ENCODE results near the gene OR5B3. TPM values are rescaled to one million over a fixed set of nuclear protein-coding genes. Genes with fewer than 3 reads are reported as not detected.
"Not testable (repeated sequence)": the region's sequence is repeated elsewhere in the genome, so short reads cannot be mapped to it uniquely, and the experiment has no call there.

Gene OR5B3
- total and polyA plus RNA-seq, 2 donors, result not detected

DNA sequence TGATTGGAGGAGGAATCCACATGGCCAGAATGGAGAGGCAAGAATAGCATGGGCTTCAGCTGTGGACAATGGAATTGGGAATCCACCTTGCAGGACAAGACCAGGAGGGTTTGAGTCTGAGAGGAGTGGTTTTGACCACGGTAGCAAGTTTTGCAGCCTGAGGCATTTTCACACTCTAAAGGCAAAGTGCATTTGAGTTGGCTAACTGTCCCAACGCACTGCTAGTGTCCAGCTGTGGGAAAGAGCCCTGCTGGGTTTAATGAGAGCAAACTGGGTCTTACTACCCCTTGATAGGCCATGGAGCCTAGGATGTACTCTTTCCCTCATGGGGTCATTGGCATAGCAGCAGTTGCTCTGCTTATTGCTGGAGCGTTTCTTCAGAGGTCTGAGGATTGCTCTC lies 21.3 kb upstream of the OR5B3 start, which contains the start of gene OR5B2:
Gene OR5B2 (minus strand): TSS at position 101 of the 400 bp plus-strand sequence. CDS start 4,860 bp downstream, outside the sequence.
- WGBS, result 81% methylated on average over 3 of the region's 3 CpGs
- DNase-seq (ENCODE audit: low read depth in 6 of 9, low spot score in 9 of 9), result no peak
- Histone ChIP-seq H3K9me3 (ENCODE audit: control insufficient read depth in 2 of 2, insufficient read depth in 1 of 2, low read length in 1 of 2) (no peaks in the 10 kb centered on the region), H3K4me3 (ENCODE audit: low read length in 2 of 2) (no peak within 1 kb of the TSS), H3K27me3 (ENCODE audit: control insufficient read depth in 2 of 2, insufficient read depth in 1 of 2, low read length in 1 of 2) (no peaks in the 10 kb centered on the region), H3K27ac (ENCODE audit: low read depth in 1 of 2, low read length in 1 of 2) (no peak within 1 kb of the TSS), H3K36me3 (ENCODE audit: control insufficient read depth in 2 of 2, insufficient read depth in 2 of 2, low read length in 1 of 2) (no peaks in the 10 kb centered on the region), H3K4me1 (ENCODE audit: control insufficient read depth in 2 of 2, insufficient read depth in 2 of 2, low read length in 2 of 2) (no peaks in the 10 kb centered on the region)

GRCh38 chr11:58399622-58400021 lies 7.1 kb downstream of the OR5B3 start:
- 80% methylated on average over 1 of the region's 2 CpGs for WGBS
- H3K4me1 ChIP-seq (ENCODE audit: control insufficient read depth in 2 of 2, insufficient read depth in 2 of 2, low read length in 2 of 2); DNase-seq (ENCODE audit: low read depth in 6 of 9, low spot score in 9 of 9); H3K36me3 ChIP-seq (ENCODE audit: control insufficient read depth in 2 of 2, insufficient read depth in 2 of 2, low read length in 1 of 2); H3K27me3 ChIP-seq (ENCODE audit: control insufficient read depth in 2 of 2, insufficient read depth in 1 of 2, low read length in 1 of 2); H3K4me3 ChIP-seq (ENCODE audit: low read length in 2 of 2); H3K9me3 ChIP-seq (ENCODE audit: control insufficient read depth in 2 of 2, insufficient read depth in 1 of 2, low read length in 1 of 2); H3K27ac ChIP-seq (ENCODE audit: low read depth in 1 of 2, low read length in 1 of 2): not testable (repeated sequence)

GRCh38 chr11:58395581-58395980 lies 11.1 kb downstream of the OR5B3 start:
- no peaks in the 10 kb centered on the region for H3K4me1 ChIP-seq (ENCODE audit: control insufficient read depth in 2 of 2, insufficient read depth in 2 of 2, low read length in 2 of 2)
- no peak for DNase-seq (ENCODE audit: low read depth in 6 of 9, low spot score in 9 of 9)
- H3K36me3 ChIP-seq (ENCODE audit: control insufficient read depth in 2 of 2, insufficient read depth in 2 of 2, low read length in 1 of 2), result no peaks in the 10 kb centered on the region
- H3K27ac ChIP-seq (ENCODE audit: low read depth in 1 of 2, low read length in 1 of 2), result no peak overlapping the region
- H3K27me3 ChIP-seq (ENCODE audit: control insufficient read depth in 2 of 2, insufficient read depth in 1 of 2, low read length in 1 of 2), result no peaks in the 10 kb centered on the region
- H3K9me3 ChIP-seq (ENCODE audit: control insufficient read depth in 2 of 2, insufficient read depth in 1 of 2, low read length in 1 of 2), result peaks cover 0 to 5% of the 10 kb centered on the region in 2 donors
- WGBS, result 86% methylated on average over 2 of the region's 2 CpGs
- H3K4me3 ChIP-seq (ENCODE audit: low read length in 2 of 2), result no peak overlapping the region

GRCh38 chr11:58394195-58394594 lies 12.5 kb downstream of the OR5B3 start:
- DNase-seq (ENCODE audit: low read depth in 6 of 9, low spot score in 9 of 9), result no peak
- Histone ChIP-seq H3K27ac (ENCODE audit: low read depth in 1 of 2, low read length in 1 of 2) (no peak overlapping the region), H3K27me3 (ENCODE audit: control insufficient read depth in 2 of 2, insufficient read depth in 1 of 2, low read length in 1 of 2) (no peaks in the 10 kb centered on the region), H3K36me3 (ENCODE audit: control insufficient read depth in 2 of 2, insufficient read depth in 2 of 2, low read length in 1 of 2) (no peaks in the 10 kb centered on the region), H3K4me1 (ENCODE audit: control insufficient read depth in 2 of 2, insufficient read depth in 2 of 2, low read length in 2 of 2) (no peaks in the 10 kb centered on the region), H3K9me3 (ENCODE audit: control insufficient read depth in 2 of 2, insufficient read depth in 1 of 2, low read length in 1 of 2) (peaks cover 0 to 5% of the 10 kb centered on the region in 2 donors), H3K4me3 (ENCODE audit: low read length in 2 of 2) (no peak overlapping the region)

DNA sequence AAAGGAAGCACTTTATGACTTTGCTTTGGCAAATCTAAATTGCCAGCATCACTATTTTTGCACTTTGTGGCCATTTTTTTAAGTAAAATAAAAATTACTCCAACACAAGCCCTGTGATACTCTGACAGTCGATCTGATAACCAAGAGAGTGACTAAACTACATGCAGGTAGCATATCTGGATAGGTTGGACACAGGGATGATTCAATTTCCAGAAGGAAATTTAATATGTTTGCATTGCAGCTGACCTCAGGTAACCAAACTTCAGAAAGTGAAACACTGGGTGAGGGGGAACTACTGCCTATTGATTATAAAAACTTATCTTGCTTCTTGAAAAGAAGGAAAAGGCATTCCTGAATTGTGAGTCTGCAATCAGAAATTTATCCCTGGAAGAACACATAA lies 13.9 kb downstream of the OR5B3 start:
- Histone ChIP-seq H3K27me3 (ENCODE audit: control insufficient read depth in 2 of 2, insufficient read depth in 1 of 2, low read length in 1 of 2) (no peaks in the 10 kb centered on the region), H3K9me3 (ENCODE audit: control insufficient read depth in 2 of 2, insufficient read depth in 1 of 2, low read length in 1 of 2) (peaks cover 0 to 5% of the 10 kb centered on the region in 2 donors), H3K4me3 (ENCODE audit: low read length in 2 of 2) (no peak overlapping the region), H3K4me1 (ENCODE audit: control insufficient read depth in 2 of 2, insufficient read depth in 2 of 2, low read length in 2 of 2) (no peaks in the 10 kb centered on the region), H3K27ac (ENCODE audit: low read depth in 1 of 2, low read length in 1 of 2) (no peak overlapping the region), H3K36me3 (ENCODE audit: control insufficient read depth in 2 of 2, insufficient read depth in 2 of 2, low read length in 1 of 2) (no peaks in the 10 kb centered on the region)
- 51% methylated on average over 1 of the region's 1 CpG for WGBS
- DNase-seq (ENCODE audit: low read depth in 6 of 9, low spot score in 9 of 9), result no peak

- no peak overlapping the region for H3K4me3 ChIP-seq (ENCODE audit: low read length in 2 of 2)
- no peaks in the 10 kb centered on the region for H3K27me3 ChIP-seq (ENCODE audit: control insufficient read depth in 2 of 2, insufficient read depth in 1 of 2, low read length in 1 of 2)
- WGBS, result 100% methylated on average over 1 of the region's 1 CpG
Measured at GRCh38 chr11:58391879-58392278, 14.8 kb downstream of the OR5B3 start.

DNA sequence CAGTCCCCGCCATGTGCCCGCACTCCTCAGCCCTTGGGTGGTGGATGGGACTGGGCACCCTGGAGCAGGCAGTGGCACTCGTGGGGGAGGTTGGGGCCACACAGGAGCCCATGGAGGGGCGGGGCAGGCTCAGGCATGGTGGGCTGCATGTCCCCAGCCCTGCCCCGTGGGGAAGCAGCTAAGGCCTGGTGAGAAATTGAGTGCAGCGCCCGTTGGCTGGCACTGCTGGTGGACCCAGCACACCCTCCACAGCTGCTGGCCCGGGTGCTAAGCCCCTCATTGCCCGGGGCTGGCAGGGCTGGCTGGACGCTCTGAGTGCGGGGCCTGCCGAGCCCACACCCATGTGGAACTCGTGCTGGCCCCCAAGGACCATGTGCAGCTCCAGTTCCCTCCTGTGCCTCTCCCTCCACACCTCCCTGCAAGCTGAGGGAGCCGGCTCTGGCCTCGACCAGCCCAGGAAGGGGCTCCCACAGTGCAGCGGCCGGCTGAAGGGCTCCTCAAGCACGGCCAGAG lies 16.1 kb downstream of the OR5B3 start:
- H3K4me3 ChIP-seq (ENCODE audit: low read length in 2 of 2), result no peak overlapping the region
- no peaks in the 10 kb centered on the region for H3K36me3 ChIP-seq (ENCODE audit: control insufficient read depth in 2 of 2, insufficient read depth in 2 of 2, low read length in 1 of 2)
- H3K4me1 ChIP-seq (ENCODE audit: control insufficient read depth in 2 of 2, insufficient read depth in 2 of 2, low read length in 2 of 2), result no peaks in the 10 kb centered on the region
- H3K27ac ChIP-seq (ENCODE audit: low read depth in 1 of 2, low read length in 1 of 2), result no peak overlapping the region
- peaks cover 0 to 5% of the 10 kb centered on the region in 2 donors for H3K9me3 ChIP-seq (ENCODE audit: control insufficient read depth in 2 of 2, insufficient read depth in 1 of 2, low read length in 1 of 2)
- no peaks in the 10 kb centered on the region for H3K27me3 ChIP-seq (ENCODE audit: control insufficient read depth in 2 of 2, insufficient read depth in 1 of 2, low read length in 1 of 2)
- no peak for DNase-seq (ENCODE audit: low read depth in 6 of 9, low spot score in 9 of 9)
- 93% methylated on average over 18 of the region's 18 CpGs for WGBS

More at GRCh38 chr11:58391879-58392278, 14.8 kb downstream of the OR5B3 start:
- DNase-seq (ENCODE audit: low read depth in 6 of 9, low spot score in 9 of 9), result no peak
- Histone ChIP-seq H3K27ac (ENCODE audit: low read depth in 1 of 2, low read length in 1 of 2) (no peak overlapping the region), H3K36me3 (ENCODE audit: control insufficient read depth in 2 of 2, insufficient read depth in 2 of 2, low read length in 1 of 2) (no peaks in the 10 kb centered on the region), H3K4me1 (ENCODE audit: control insufficient read depth in 2 of 2, insufficient read depth in 2 of 2, low read length in 2 of 2) (no peaks in the 10 kb centered on the region), H3K9me3 (ENCODE audit: control insufficient read depth in 2 of 2, insufficient read depth in 1 of 2, low read length in 1 of 2) (peaks cover 0 to 5% of the 10 kb centered on the region in 2 donors)

DNA sequence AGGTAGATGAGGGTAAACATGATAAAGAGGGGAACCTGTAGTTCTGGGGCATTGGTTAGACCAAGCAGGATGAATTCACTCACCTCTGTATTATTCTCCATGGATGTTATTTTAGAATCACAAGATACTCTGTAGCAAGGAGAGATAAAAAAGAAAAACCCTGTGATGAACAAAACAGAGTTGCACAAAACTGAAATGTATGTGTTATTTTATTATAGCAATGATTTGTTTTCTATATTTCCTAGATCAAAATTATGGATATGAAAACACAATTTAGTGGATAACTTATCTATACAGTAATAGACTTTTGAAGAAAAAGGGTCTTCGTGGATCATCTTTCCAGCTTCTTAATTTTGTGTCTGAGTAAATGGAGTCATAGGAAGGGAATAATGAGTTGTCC lies 47.7 kb downstream of the OR5B3 start, which contains the start of gene OR5B17:
Gene OR5B17 (minus strand): TSS at position 101 of the 400 bp plus-strand sequence. CDS start 0 bp downstream, at position 101.
- no peak for DNase-seq (ENCODE audit: low read depth in 6 of 9, low spot score in 9 of 9)

GRCh38 chr11:58354727-58355126 lies 51.9 kb downstream of the OR5B3 start:
- Histone ChIP-seq H3K27ac (ENCODE audit: low read depth in 1 of 2, low read length in 1 of 2) (no peak overlapping the region), H3K9me3 (ENCODE audit: control insufficient read depth in 2 of 2, insufficient read depth in 1 of 2, low read length in 1 of 2) (no peaks in the 10 kb centered on the region), H3K27me3 (ENCODE audit: control insufficient read depth in 2 of 2, insufficient read depth in 1 of 2, low read length in 1 of 2) (no peaks in the 10 kb centered on the region), H3K36me3 (ENCODE audit: control insufficient read depth in 2 of 2, insufficient read depth in 2 of 2, low read length in 1 of 2) (no peaks in the 10 kb centered on the region), H3K4me1 (ENCODE audit: control insufficient read depth in 2 of 2, insufficient read depth in 2 of 2, low read length in 2 of 2) (no peaks in the 10 kb centered on the region), H3K4me3 (ENCODE audit: low read length in 2 of 2) (no peak overlapping the region)
- 93% methylated on average over 3 of the region's 3 CpGs for WGBS
- no peak for DNase-seq (ENCODE audit: low read depth in 6 of 9, low spot score in 9 of 9)

More for the DNA sequence above, 47.7 kb downstream of the OR5B3 start, which contains the start of gene OR5B17:
- Histone ChIP-seq H3K27me3 (ENCODE audit: control insufficient read depth in 2 of 2, insufficient read depth in 1 of 2, low read length in 1 of 2) (no peaks in the 10 kb centered on the region), H3K27ac (ENCODE audit: low read depth in 1 of 2, low read length in 1 of 2) (no peak within 1 kb of the TSS), H3K9me3 (ENCODE audit: control insufficient read depth in 2 of 2, insufficient read depth in 1 of 2, low read length in 1 of 2) (no peaks in the 10 kb centered on the region), H3K4me1 (ENCODE audit: control insufficient read depth in 2 of 2, insufficient read depth in 2 of 2, low read length in 2 of 2) (no peaks in the 10 kb centered on the region), H3K4me3 (ENCODE audit: low read length in 2 of 2) (no peak within 1 kb of the TSS), H3K36me3 (ENCODE audit: control insufficient read depth in 2 of 2, insufficient read depth in 2 of 2, low read length in 1 of 2) (no peaks in the 10 kb centered on the region)
- 81% methylated on average over 1 of the region's 1 CpG for WGBS
